HepG2 (cell line): ENCODE results near the gene RNF114. TPM values are rescaled to one million over a fixed set of nuclear protein-coding genes. Genes with fewer than 3 reads are reported as not detected.
A peak's percentile ranks its signal among the peaks of the same experiment; 100 is the strongest.

ENCODE experiments used
- CCDC6 ChIP-seq: sonication (generic); formaldehyde crosslinking; IDR thresholded peaks from 2 replicates; pipeline ENCODE4 v1.8.1; 2022; ENCODE audit warnings: mild to moderate bottlenecking, missing genetic modification reagents, moderate library complexity
- CREBL2 ChIP-seq: sonication (generic); formaldehyde crosslinking; IDR thresholded peaks from 2 replicates; pipeline ENCODE4 v1.8.1; 2023; ENCODE audit warnings: missing genetic modification reagents, mild to moderate bottlenecking, borderline replicate concordance
- DDIT3 ChIP-seq: sonication (generic); formaldehyde crosslinking; IDR thresholded peaks from 2 replicates; pipeline ENCODE4 v1.4.0; 2020; ENCODE audit warnings: mild to moderate bottlenecking, missing genetic modification reagents
- FOXC1 ChIP-seq: sonication (generic); formaldehyde crosslinking; IDR thresholded peaks from 2 replicates; pipeline ENCODE4 v1.8.0; 2022; ENCODE audit warnings: mild to moderate bottlenecking, missing genetic modification reagents, borderline replicate concordance
- FOXJ3 ChIP-seq: sonication (generic); formaldehyde crosslinking; IDR thresholded peaks from 2 replicates; pipeline ENCODE4 v1.4.0; 2020; ENCODE audit warnings: missing genetic modification reagents, mild to moderate bottlenecking, borderline replicate concordance
- GATAD2A ChIP-seq: IDR thresholded peaks from 2 replicates; pipeline ENCODE4 v1.6.1; 2016
- HHEX ChIP-seq: IDR thresholded peaks from 2 replicates; pipeline ENCODE4 v1.6.1; 2016; ENCODE audit warnings: control low read depth
- SMAD3 ChIP-seq: sonication (generic); formaldehyde crosslinking; IDR thresholded peaks from 2 replicates; pipeline ENCODE4 v1.4.0; 2020; ENCODE audit warnings: missing genetic modification reagents
- ZFP37 ChIP-seq: sonication (generic); formaldehyde crosslinking; IDR thresholded peaks from 2 replicates; pipeline ENCODE4 v1.4.0; 2020; ENCODE audit warnings: missing genetic modification reagents, borderline replicate concordance
- ZKSCAN5 ChIP-seq: sonication (generic); formaldehyde crosslinking; IDR thresholded peaks from 2 replicates; pipeline ENCODE4 v1.5.1; 2020; ENCODE audit warnings: mild to moderate bottlenecking, missing genetic modification reagents
- ZNF138 ChIP-seq: sonication (generic); formaldehyde crosslinking; IDR thresholded peaks from 2 replicates; pipeline ENCODE4 v1.5.0; 2020; ENCODE audit warnings: mild to moderate bottlenecking, low read depth, missing genetic modification reagents
- ZNF30 ChIP-seq: sonication (generic); formaldehyde crosslinking; IDR thresholded peaks from 2 replicates; pipeline ENCODE4 v1.5.0; 2020; ENCODE audit warnings: mild to moderate bottlenecking, missing genetic modification reagents
- ZNF512B ChIP-seq: sonication (generic); formaldehyde crosslinking; IDR thresholded peaks from 2 replicates; pipeline ENCODE4 v1.5.1; 2020; ENCODE audit warnings: missing genetic modification reagents, mild to moderate bottlenecking, borderline replicate concordance
- ZNF605 ChIP-seq: sonication (generic); formaldehyde crosslinking; IDR thresholded peaks from 2 replicates; pipeline ENCODE4 v1.8.0; 2022; ENCODE audit warnings: mild to moderate bottlenecking, missing genetic modification reagents
- ZNF747 ChIP-seq: sonication (generic); formaldehyde crosslinking; IDR thresholded peaks from 2 replicates; pipeline ENCODE4 v1.8.1; 2023; ENCODE audit warnings: missing genetic modification reagents, mild to moderate bottlenecking, borderline replicate concordance
- ZXDC ChIP-seq: sonication (generic); formaldehyde crosslinking; IDR thresholded peaks from 2 replicates; pipeline ENCODE4 v1.5.0; 2020; ENCODE audit warnings: mild to moderate bottlenecking, missing genetic modification reagents
- polyA plus RNA-seq, 8 experiments: library from polyadenylated mRNA; depleted of rRNA in 3 of 8; stranded (reverse) in 7 of 8; unstranded in 1 of 8; fragments of >200 nt; fragmentation: Illumina TruSeq in 4 of 8; extraction: Trizol in 4 of 8; gene quantifications; 2 replicates each; pipeline versions ENCODE4 v1.2.1 to v1.2.3, GENCODE V29; 2011 to 2016; ENCODE audit warnings: low read depth in 4 of 8, missing spikeins in 1 of 8, mixed read lengths in 1 of 8; ENCODE audit not compliant: insufficient read depth in 1 of 8
- total RNA-seq, 5 experiments: library from RNA; depleted of rRNA; stranded (reverse); fragments of >200 nt; fragmentation: Illumina TruSeq; extraction: Trizol; gene quantifications; 2 replicates each; pipeline ENCODE4 v1.2.3, GENCODE V29; 2016; ENCODE audit warnings: low read depth in 1 of 5
- TF ChIP-seq, protein P1 (sequence below): sonication (generic); formaldehyde crosslinking; IDR thresholded peaks from 2 replicates; pipeline ENCODE4 v1.4.0; 2020; ENCODE audit warnings: low read depth, mild to moderate bottlenecking, missing genetic modification reagents
- TF ChIP-seq, protein P2 (sequence below): sonication (generic); formaldehyde crosslinking; IDR thresholded peaks from 2 replicates; pipeline ENCODE4 v1.5.0; 2020; ENCODE audit warnings: missing genetic modification reagents

Gene RNF114
- total and polyA plus RNA-seq, 2 of the 13 experiments (the other 11 are each of a cell fraction or from before 2014, with no cell fraction given): 119 to 126 TPM

- TF ChIP-seq ZNF512B (CRISPR knock-in tag) (no peak), ZNF747 (CRISPR knock-in tag) (peak; percentile 74; the same call in 1 of the 2 replicates), DDIT3 (CRISPR knock-in tag) (no peak), CCDC6 (CRISPR knock-in tag) (no peak), ZNF30 (CRISPR knock-in tag) (no peak), ZKSCAN5 (CRISPR knock-in tag) (no peak), SMAD3 (CRISPR knock-in tag) (0 out of 2 replicates have a peak, but pooled peaks have one; percentile 14), FOXJ3 (no peak), GATAD2A (no peak), ZXDC (CRISPR knock-in tag) (no peak), ZFP37 (CRISPR knock-in tag) (0 out of 2 replicates have a peak, but pooled peaks have one; percentile 57), ZNF605 (CRISPR knock-in tag) (no peak; the same call in 1 of the 2 replicates), HHEX (no peak), FOXC1 (CRISPR knock-in tag) (no peak), ZNF138 (CRISPR knock-in tag) (no peak; the same call in 1 of the 2 replicates), CREBL2 (no peak)
- TF ChIP-seq, protein P1, sequence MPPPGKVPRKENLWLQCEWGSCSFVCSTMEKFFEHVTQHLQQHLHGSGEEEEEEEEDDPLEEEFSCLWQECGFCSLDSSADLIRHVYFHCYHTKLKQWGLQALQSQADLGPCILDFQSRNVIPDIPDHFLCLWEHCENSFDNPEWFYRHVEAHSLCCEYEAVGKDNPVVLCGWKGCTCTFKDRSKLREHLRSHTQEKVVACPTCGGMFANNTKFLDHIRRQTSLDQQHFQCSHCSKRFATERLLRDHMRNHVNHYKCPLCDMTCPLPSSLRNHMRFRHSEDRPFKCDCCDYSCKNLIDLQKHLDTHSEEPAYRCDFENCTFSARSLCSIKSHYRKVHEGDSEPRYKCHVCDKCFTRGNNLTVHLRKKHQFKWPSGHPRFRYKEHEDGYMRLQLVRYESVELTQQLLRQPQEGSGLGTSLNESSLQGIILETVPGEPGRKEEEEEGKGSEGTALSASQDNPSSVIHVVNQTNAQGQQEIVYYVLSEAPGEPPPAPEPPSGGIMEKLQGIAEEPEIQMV: no peak
- TF ChIP-seq, protein P2, sequence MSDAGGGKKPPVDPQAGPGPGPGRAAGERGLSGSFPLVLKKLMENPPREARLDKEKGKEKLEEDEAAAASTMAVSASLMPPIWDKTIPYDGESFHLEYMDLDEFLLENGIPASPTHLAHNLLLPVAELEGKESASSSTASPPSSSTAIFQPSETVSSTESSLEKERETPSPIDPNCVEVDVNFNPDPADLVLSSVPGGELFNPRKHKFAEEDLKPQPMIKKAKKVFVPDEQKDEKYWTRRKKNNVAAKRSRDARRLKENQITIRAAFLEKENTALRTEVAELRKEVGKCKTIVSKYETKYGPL: no peak
Measured at GRCh38 chr20:49937027-49937929, 1.1 kb downstream of the RNF114 start (continued).
